Activated CD8-positive, alpha-beta memory T cell treated with anti-CD3 and anti-CD28 coated beads, Interleukin-2, amount 10 ng/mL, durations not matched to agents 7 days and 5 days (primary cell): ENCODE data around the gene ERVH48-1. TPM values are rescaled to one million over a fixed set of nuclear protein-coding genes. Genes with fewer than 3 reads are reported as not detected.
"Not testable (repeated sequence)": the region's sequence is repeated elsewhere in the genome, so short reads cannot be mapped to it uniquely, and the experiment has no call there.

Source experiments
- ATAC-seq: fragments of 150-1000 bp; cut with Tn5 transposase; one replicate; pipeline ENCODE4 v1.10.0; 2021; ENCODE audit warnings: moderate library complexity
- CTCF ChIA-PET: fragments of 350-600 bp; sonication (Branson Sonifier 250); formaldehyde crosslinking; loops from one replicate; lab custom pipeline; 2021; ENCODE audit warnings: antibody characterized with exemption; lab: Charles Lee
- DNase-seq: peaks from one replicate; pipeline ENCODE4 v3.0.0-alpha.2; 2020
- H3K27ac Mint-ChIP-seq: one replicate; pipeline ENCODE4 v1.8.0; 2021; ENCODE audit warnings: mild to moderate bottlenecking, mixed read lengths
- H3K27me3 Mint-ChIP-seq: one replicate; pipeline ENCODE4 v1.8.0; 2021; ENCODE audit warnings: mixed read lengths
- H3K36me3 Mint-ChIP-seq: one replicate; pipeline ENCODE4 v1.8.0; 2021; ENCODE audit warnings: mild to moderate bottlenecking, mixed read lengths
- H3K4me1 Mint-ChIP-seq: one replicate; pipeline ENCODE4 v1.8.0; 2021; ENCODE audit warnings: mixed read lengths
- H3K4me3 Mint-ChIP-seq: one replicate; pipeline ENCODE4 v1.8.0; 2021; ENCODE audit warnings: mild to moderate bottlenecking, moderate library complexity, mixed read lengths
- H3K9me3 Mint-ChIP-seq: one replicate; pipeline ENCODE4 v1.8.0; 2022; ENCODE audit warnings: low read depth, mixed read lengths
- total RNA-seq, 2 experiments: library from RNA; stranded (reverse); gene quantifications; one replicate each; pipeline ENCODE4 v1.2.3, GENCODE V29; 2021

The ERVH48-1 gene
- total RNA-seq, 2 experiments from 2014 or later = not detected

GRCh38 chr21:42933137-42933970, 7.9 kb upstream of the ERVH48-1 start:
- H3K4me1 Mint-ChIP-seq, DNase-seq, CTCF ChIA-PET, ATAC-seq, H3K9me3 Mint-ChIP-seq, H3K36me3 Mint-ChIP-seq, H3K27ac Mint-ChIP-seq, H3K27me3 Mint-ChIP-seq, H3K4me3 Mint-ChIP-seq: not testable (repeated sequence)

- H3K4me1 Mint-ChIP-seq, DNase-seq, ATAC-seq, CTCF ChIA-PET, H3K9me3 Mint-ChIP-seq, H3K27ac Mint-ChIP-seq, H3K27me3 Mint-ChIP-seq, H3K4me3 Mint-ChIP-seq, H3K36me3 Mint-ChIP-seq: not testable (repeated sequence)
Measured at GRCh38 chr21:42932378-42933136, 7.1 kb upstream of the ERVH48-1 start.

- ATAC-seq (no peak), DNase-seq (no peak)
- Mint-ChIP-seq H3K4me1 (peaks cover 4% of the 10 kb centered on the region), H3K27me3 (no peaks in the 10 kb centered on the region), H3K27ac (no peak overlapping the region), H3K4me3 (no peak overlapping the region), H3K36me3 (no peaks in the 10 kb centered on the region), H3K9me3 (no peaks in the 10 kb centered on the region)
- CTCF ChIA-PET = no interaction called here
Measured at GRCh38 chr21:42931560-42932235, 6.3 kb upstream of the ERVH48-1 start.

GRCh38 chr21:42929969-42930368, 4.5 kb upstream of the ERVH48-1 start:
- Mint-ChIP-seq H3K4me3 (no peak overlapping the region), H3K36me3 (no peaks in the 10 kb centered on the region), H3K9me3 (no peaks in the 10 kb centered on the region), H3K4me1 (peaks cover 4% of the 10 kb centered on the region), H3K27ac (no peak overlapping the region), H3K27me3 (no peaks in the 10 kb centered on the region)
- CTCF ChIA-PET = no interaction called here
- no peak for ATAC-seq
- no peak for DNase-seq

- DNase-seq, CTCF ChIA-PET, H3K9me3 Mint-ChIP-seq, ATAC-seq, H3K27me3 Mint-ChIP-seq, H3K36me3 Mint-ChIP-seq, H3K27ac Mint-ChIP-seq, H3K4me3 Mint-ChIP-seq: not testable (repeated sequence)
- H3K4me1 Mint-ChIP-seq = peaks cover 16% of the 10 kb centered on the region
Measured at GRCh38 chr21:42927474-42928200, 2.2 kb upstream of the ERVH48-1 start.

- CTCF ChIA-PET = no interaction called here
- H3K9me3 Mint-ChIP-seq = no peaks in the 10 kb centered on the region
- H3K4me1 Mint-ChIP-seq = peaks cover 15% of the 10 kb centered on the region
- peak overlapping the region; percentile 87 for H3K27ac Mint-ChIP-seq
- DNase-seq (no peak), ATAC-seq (no peak)
- H3K36me3 Mint-ChIP-seq = no peaks in the 10 kb centered on the region
- peak overlapping the region; percentile 51 for H3K4me3 Mint-ChIP-seq
- H3K27me3 Mint-ChIP-seq = no peaks in the 10 kb centered on the region
Measured at GRCh38 chr21:42924433-42924751, 1.0 kb downstream of the ERVH48-1 start.

- Mint-ChIP-seq H3K9me3 (no peaks in the 10 kb centered on the region), H3K27me3 (no peaks in the 10 kb centered on the region), H3K4me3 (peak overlapping the region; percentile 51), H3K36me3 (no peaks in the 10 kb centered on the region), H3K27ac (peak overlapping the region; percentile 87), H3K4me1 (peaks cover 15% of the 10 kb centered on the region)
- CTCF ChIA-PET = no interaction called here
- peak; percentile 91 for DNase-seq
- ATAC-seq = peak; percentile 99
Measured at GRCh38 chr21:42923553-42924432, 1.6 kb downstream of the ERVH48-1 start.

- Mint-ChIP-seq H3K4me1 (peaks cover 15% of the 10 kb centered on the region), H3K4me3 (no peak overlapping the region), H3K9me3 (no peaks in the 10 kb centered on the region), H3K27ac (no peak overlapping the region), H3K27me3 (no peaks in the 10 kb centered on the region), H3K36me3 (no peaks in the 10 kb centered on the region)
- ATAC-seq = no peak
- DNase-seq = no peak
- CTCF ChIA-PET = no interaction called here
Measured at GRCh38 chr21:42922918-42923317, 2.5 kb downstream of the ERVH48-1 start.

GRCh38 chr21:42921927-42922326, 3.5 kb downstream of the ERVH48-1 start:
- Mint-ChIP-seq H3K27me3 (no peaks in the 10 kb centered on the region), H3K9me3 (no peaks in the 10 kb centered on the region), H3K4me1 (peaks cover 15% of the 10 kb centered on the region), H3K27ac (no peak overlapping the region), H3K4me3 (no peak overlapping the region), H3K36me3 (no peaks in the 10 kb centered on the region)
- CTCF ChIA-PET = interaction anchor here (0.6 kb wide), 1 partner anchor 51 kb away, joined by 3 read pairs; no protein-coding TSS in a partner anchor
- ATAC-seq (no peak), DNase-seq (no peak)

- CTCF ChIA-PET = no interaction called here
- H3K9me3 Mint-ChIP-seq = no peaks in the 10 kb centered on the region
- no peaks in the 10 kb centered on the region for H3K36me3 Mint-ChIP-seq
- H3K4me1 Mint-ChIP-seq = peaks cover 5% of the 10 kb centered on the region
- ATAC-seq = no peak
- no peak for DNase-seq
- H3K27me3 Mint-ChIP-seq = no peaks in the 10 kb centered on the region
- H3K4me3 Mint-ChIP-seq = no peak overlapping the region
- H3K27ac Mint-ChIP-seq = no peak overlapping the region
Measured at GRCh38 chr21:42918291-42918690, 7.1 kb downstream of the ERVH48-1 start.

GRCh38 chr21:42913476-42913875, 12.0 kb downstream of the ERVH48-1 start:
- H3K27ac Mint-ChIP-seq = no peak overlapping the region
- H3K4me3 Mint-ChIP-seq = no peak overlapping the region
- H3K27me3 Mint-ChIP-seq = no peaks in the 10 kb centered on the region
- ATAC-seq = no peak
- peaks cover 11% of the 10 kb centered on the region for H3K36me3 Mint-ChIP-seq
- no peaks in the 10 kb centered on the region for H3K9me3 Mint-ChIP-seq
- peaks cover 3% of the 10 kb centered on the region for H3K4me1 Mint-ChIP-seq
- CTCF ChIA-PET = no interaction called here
- DNase-seq = no peak

GRCh38 chr21:42911920-42912319, 13.5 kb downstream of the ERVH48-1 start:
- CTCF ChIA-PET, DNase-seq, H3K27ac Mint-ChIP-seq, H3K27me3 Mint-ChIP-seq, ATAC-seq, H3K9me3 Mint-ChIP-seq, H3K4me1 Mint-ChIP-seq, H3K4me3 Mint-ChIP-seq: not testable (repeated sequence)
- H3K36me3 Mint-ChIP-seq = peaks cover 12% of the 10 kb centered on the region
